Measurements from ENCODE around the gene DIDO1. TPM values are rescaled to one million over a fixed set of nuclear protein-coding genes. Genes with fewer than 3 reads are reported as not detected.

DIDO1 gene
- total and polyA plus RNA-seq, 2 of the 4 experiments (the other 2 are of a cell fraction) = 21.8 to 28.1 TPM

DNA sequence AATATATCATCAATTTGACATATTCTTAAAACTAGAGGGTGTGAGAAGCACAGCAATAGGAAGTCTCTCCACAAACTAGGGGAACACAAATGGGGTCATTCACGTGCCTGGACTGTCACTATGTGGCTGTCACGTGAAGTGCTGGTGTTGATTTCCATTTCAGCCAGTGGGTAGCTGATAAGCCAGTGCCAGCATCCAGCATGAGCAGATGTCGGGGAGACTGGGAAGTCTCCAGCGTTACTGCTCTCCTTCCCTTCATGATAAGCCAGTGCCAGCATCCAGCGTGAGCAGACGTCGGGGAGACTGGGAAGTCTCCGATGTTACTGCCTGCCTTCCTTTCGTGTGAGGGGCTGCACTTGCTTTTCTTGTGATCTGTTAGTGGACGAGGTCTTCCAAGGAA lies 20.6 kb upstream of the DIDO1 start:
- H3K27ac ChIP-seq (ENCODE audit: insufficient read depth, low read length) = no peak overlapping the region
- ATAC-seq (ENCODE audit: low read depth) = no peak
- H3K9me1 ChIP-seq (ENCODE audit: insufficient read depth, low read length) = peaks cover 8% of the 10 kb centered on the region; the same call in 1 of the 2 replicates
- H3K14ac ChIP-seq (replicated peaks; ENCODE audit: low read depth, low read length) = no peak overlapping the region
- H3K18ac ChIP-seq (ENCODE audit: low read depth, low read length) = no peak overlapping the region
- H3K4me1 ChIP-seq (ENCODE audit: control insufficient read depth, insufficient read depth, low read length) = peaks cover 1% of the 10 kb centered on the region; the same call in 1 of the 2 replicates
- H3K4ac ChIP-seq (ENCODE audit: low read depth, low read length) = no peak overlapping the region
- H2BK20ac ChIP-seq (ENCODE audit: low read depth, low read length) = no peak overlapping the region
- H3K4me3 ChIP-seq (ENCODE audit: insufficient read depth, low read depth, low read length) = no peak overlapping the region
- peaks cover 20 to 62% of the 10 kb centered on the region in 2 experiments for H3K79me1 ChIP-seq (ENCODE audit: low read depth in 1 of 2, low read length in 2 of 2)
- H2BK5ac ChIP-seq (ENCODE audit: low read depth, low read length, poor library complexity, severe bottlenecking) = no peak overlapping the region
- H3K23ac ChIP-seq (ENCODE audit: low read depth, low read length) = no peak overlapping the region
- intact Hi-C loops (cut with micrococcal nuclease) = no loop called here
- H4K5ac ChIP-seq (ENCODE audit: low read depth, low read length) = no peak overlapping the region
- no TSS peak for BruUV-seq (replicated peaks)
- H3K36me3 ChIP-seq (ENCODE audit: control insufficient read depth, insufficient read depth, low read length) = peaks cover 65% of the 10 kb centered on the region
- no peak overlapping the region for H2AK5ac ChIP-seq (ENCODE audit: low read depth, low read length)
- H4K91ac ChIP-seq (ENCODE audit: insufficient read depth, low read depth, low read length) = no peak overlapping the region
- dilution Hi-C loops (cut with HindIII; ENCODE audit: low sequenced_read_pairs, unreplicated experiment) = no loop called here
- peaks cover 28% of the 10 kb centered on the region for H4K20me1 ChIP-seq (ENCODE audit: insufficient read depth, low read length)
- TF ChIP-seq, protein P1, sequence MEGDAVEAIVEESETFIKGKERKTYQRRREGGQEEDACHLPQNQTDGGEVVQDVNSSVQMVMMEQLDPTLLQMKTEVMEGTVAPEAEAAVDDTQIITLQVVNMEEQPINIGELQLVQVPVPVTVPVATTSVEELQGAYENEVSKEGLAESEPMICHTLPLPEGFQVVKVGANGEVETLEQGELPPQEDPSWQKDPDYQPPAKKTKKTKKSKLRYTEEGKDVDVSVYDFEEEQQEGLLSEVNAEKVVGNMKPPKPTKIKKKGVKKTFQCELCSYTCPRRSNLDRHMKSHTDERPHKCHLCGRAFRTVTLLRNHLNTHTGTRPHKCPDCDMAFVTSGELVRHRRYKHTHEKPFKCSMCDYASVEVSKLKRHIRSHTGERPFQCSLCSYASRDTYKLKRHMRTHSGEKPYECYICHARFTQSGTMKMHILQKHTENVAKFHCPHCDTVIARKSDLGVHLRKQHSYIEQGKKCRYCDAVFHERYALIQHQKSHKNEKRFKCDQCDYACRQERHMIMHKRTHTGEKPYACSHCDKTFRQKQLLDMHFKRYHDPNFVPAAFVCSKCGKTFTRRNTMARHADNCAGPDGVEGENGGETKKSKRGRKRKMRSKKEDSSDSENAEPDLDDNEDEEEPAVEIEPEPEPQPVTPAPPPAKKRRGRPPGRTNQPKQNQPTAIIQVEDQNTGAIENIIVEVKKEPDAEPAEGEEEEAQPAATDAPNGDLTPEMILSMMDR (conservative IDR thresholded peaks at IDR 0.05; ENCODE audit: low read depth, low read length) = no peak
- TF ChIP-seq MXI1 (IDR thresholded peaks at IDR 0.05; ENCODE audit: borderline replicate concordance, low read depth, low read length) = no peak
- TF ChIP-seq FOS (IDR thresholded peaks at IDR 0.05; ENCODE audit: low read depth, low read length) = no peak
- TF ChIP-seq BHLHE40 (IDR thresholded peaks at IDR 0.05; ENCODE audit: low read depth, low read length) = no peak
- no peak for TF ChIP-seq RCOR1 (IDR thresholded peaks at IDR 0.05; ENCODE audit: insufficient replicate concordance, low read length)
- TF ChIP-seq CHD1 (IDR thresholded peaks at IDR 0.05; ENCODE audit: low read depth, low read length) = no peak
- TF ChIP-seq, protein P2, sequence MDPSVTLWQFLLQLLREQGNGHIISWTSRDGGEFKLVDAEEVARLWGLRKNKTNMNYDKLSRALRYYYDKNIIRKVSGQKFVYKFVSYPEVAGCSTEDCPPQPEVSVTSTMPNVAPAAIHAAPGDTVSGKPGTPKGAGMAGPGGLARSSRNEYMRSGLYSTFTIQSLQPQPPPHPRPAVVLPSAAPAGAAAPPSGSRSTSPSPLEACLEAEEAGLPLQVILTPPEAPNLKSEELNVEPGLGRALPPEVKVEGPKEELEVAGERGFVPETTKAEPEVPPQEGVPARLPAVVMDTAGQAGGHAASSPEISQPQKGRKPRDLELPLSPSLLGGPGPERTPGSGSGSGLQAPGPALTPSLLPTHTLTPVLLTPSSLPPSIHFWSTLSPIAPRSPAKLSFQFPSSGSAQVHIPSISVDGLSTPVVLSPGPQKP (IDR thresholded peaks at IDR 0.05; ENCODE audit: borderline replicate concordance, low read depth, low read length) = no peak
- TF ChIP-seq RFX5 (IDR thresholded peaks at IDR 0.05; ENCODE audit: low read depth, low read length) = no peak
- no peak for TF ChIP-seq MAFK (IDR thresholded peaks at IDR 0.05; ENCODE audit: low read depth, low read length)
- no peak for TF ChIP-seq NFE2L2 (IDR thresholded peaks at IDR 0.05; ENCODE audit: low read depth, low read length)
- no peak for TF ChIP-seq CEBPB (IDR thresholded peaks at IDR 0.05; ENCODE audit: low read depth, low read length)
- no peak for TF ChIP-seq SMC3 (IDR thresholded peaks at IDR 0.05; ENCODE audit: low read depth, low read length)
- TF ChIP-seq, protein P3, sequence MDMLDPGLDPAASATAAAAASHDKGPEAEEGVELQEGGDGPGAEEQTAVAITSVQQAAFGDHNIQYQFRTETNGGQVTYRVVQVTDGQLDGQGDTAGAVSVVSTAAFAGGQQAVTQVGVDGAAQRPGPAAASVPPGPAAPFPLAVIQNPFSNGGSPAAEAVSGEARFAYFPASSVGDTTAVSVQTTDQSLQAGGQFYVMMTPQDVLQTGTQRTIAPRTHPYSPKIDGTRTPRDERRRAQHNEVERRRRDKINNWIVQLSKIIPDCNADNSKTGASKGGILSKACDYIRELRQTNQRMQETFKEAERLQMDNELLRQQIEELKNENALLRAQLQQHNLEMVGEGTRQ (IDR thresholded peaks at IDR 0.05; ENCODE audit: low read depth, low read length) = no peak
- no peak for TF ChIP-seq MAZ (IDR thresholded peaks at IDR 0.05; ENCODE audit: borderline replicate concordance, low read depth, low read length)
- no peak for TF ChIP-seq RAD21 (IDR thresholded peaks at IDR 0.05; ENCODE audit: low read length)
- ChIA-PET CTCF (no interaction called here), POLR2A (ENCODE audit: unreplicated experiment) (no interaction called here)
- no peak overlapping the region for H2BK15ac ChIP-seq (ENCODE audit: low read depth, low read length)
- in situ Hi-C loops (cut with MboI; ENCODE audit: low sequenced_read_pairs) = no loop called here
- no peak overlapping the region for H3K9ac ChIP-seq (ENCODE audit: low read depth, low read length)
- no peaks in the 10 kb centered on the region for H3K27me3 ChIP-seq (ENCODE audit: control insufficient read depth, insufficient read depth, low read length)
- H2AK9ac ChIP-seq (replicated peaks; ENCODE audit: low read depth, low read length, poor library complexity) = no peak overlapping the region
- peaks cover 2% of the 10 kb centered on the region; the same call in 1 of the 2 replicates for H3K9me3 ChIP-seq (ENCODE audit: control insufficient read depth, insufficient read depth, low read length)
- DNase-seq = no peak
- 87% methylated on average over 3 of the region's 10 CpGs; no CpG with 5 or more reads in 1 of the 2 experiments for WGBS, 2 experiments (ENCODE audit: extremely low coverage in 2 of 2, insufficient read length in 1 of 2)
- H4K8ac ChIP-seq (ENCODE audit: low read depth in 2 of 2, low read length in 2 of 2) = no peak overlapping the region
- no peak overlapping the region for H3K4me2 ChIP-seq (ENCODE audit: low read depth, low read length)
- H2AFZ ChIP-seq (replicated peaks; ENCODE audit: low read length, poor library complexity) = no peak overlapping the region
- H3K56ac ChIP-seq (ENCODE audit: extremely low read depth, insufficient read depth, low read length) = no peak overlapping the region
- H2BK120ac ChIP-seq (ENCODE audit: low read depth, low read length) = no peak overlapping the region

Measured in IMR-90 (cell line).